GM12878 (cell line): ENCODE measurements around the gene ZFYVE19. TPM values are rescaled to one million over a fixed set of nuclear protein-coding genes. Genes with fewer than 3 reads are reported as not detected.
A peak's percentile ranks its signal among the peaks of the same experiment; 100 is the strongest.

Source experiments
- ATAC-seq: fragments of 200-7000 bp; cut with Tn5 transposase; 3 replicates; pipeline ENCODE4 v1.9.1; 2020; ENCODE audit warnings: mild to moderate bottlenecking, moderate library complexity
- BruUV-seq: library from RNA; stranded (reverse); fragments of 400-500 nt; replicated peaks from 2 replicates; lab custom pipeline; 2021; lab: Mats Ljungman, UMichigan
- CTCF ChIA-PET: fragments of 300-600 bp; sonication (Branson Sonifier 250); formaldehyde crosslinking; extraction: SDS; loops from one replicate; lab custom pipeline; 2021; ENCODE audit warnings: inconsistent platforms; lab: Yijun Ruan, JAX
- POLR2A ChIA-PET: fragments of 350-600 bp; formaldehyde crosslinking; extraction: SDS; loops from one replicate; lab custom pipeline; 2021; ENCODE audit warnings: inconsistent platforms; lab: Charles Lee
- RAD21 ChIA-PET: fragments of 300-600 bp; sonication (Branson Sonifier 250); formaldehyde crosslinking; loops from one replicate; lab custom pipeline; 2023; ENCODE audit warnings: antibody characterized with exemption; ENCODE audit not compliant: unreplicated experiment; lab: Charles Lee
- SMC1A ChIA-PET: fragments of 300-600 bp; sonication (Branson Sonifier 250); formaldehyde crosslinking; loops from one replicate; lab custom pipeline; 2023; ENCODE audit not compliant: unreplicated experiment, uncharacterized antibody; lab: Charles Lee
- DNase-seq: peaks from one replicate; pipeline ENCODE4 v3.0.0-alpha.2; 2011; ENCODE audit warnings: low read depth, low spot score
- FAIRE-seq: peaks from 3 replicates; lab custom pipeline; 2011; peaks lifted over from hg19 to GRCh38; lab: Jason Lieb, UNC
- H2AFZ ChIP-seq: 2 replicates; pipeline ENCODE4 v1.6.0; 2011; ENCODE audit warnings: low read depth, low read length, control low read depth; ENCODE audit not compliant: control insufficient read depth
- H3K27ac ChIP-seq: 2 replicates; pipeline ENCODE4 v1.5.1; 2011; ENCODE audit warnings: control low read depth; ENCODE audit not compliant: control insufficient read depth, insufficient read depth
- H3K27me3 ChIP-seq, 2 experiments: replicated peaks in 1 of 2; 2 replicates each; pipeline versions ENCODE4 v1.6.0 to v1.6.1; 2011; ENCODE audit warnings: low read length in 1 of 2; ENCODE audit not compliant: control insufficient read depth in 2 of 2, insufficient read depth in 2 of 2
- H3K36me3 ChIP-seq, 2 experiments: 2 replicates each; pipeline ENCODE4 v1.5.1; 2011; ENCODE audit warnings: low read length in 1 of 2; ENCODE audit not compliant: control insufficient read depth in 2 of 2, insufficient read depth in 2 of 2
- H3K4me1 ChIP-seq: 2 replicates; pipeline ENCODE4 v1.6.1; 2011; ENCODE audit warnings: mild to moderate bottlenecking, low read length, moderate library complexity, mixed read lengths; ENCODE audit not compliant: control insufficient read depth, insufficient read depth
- H3K4me2 ChIP-seq: 2 replicates; pipeline ENCODE4 v1.6.0; 2011; ENCODE audit warnings: control low read depth; ENCODE audit not compliant: control insufficient read depth, insufficient read depth
- H3K4me3 ChIP-seq: fragments of 200-600 bp; sonication (generic); 2 replicates; pipeline ENCODE4 v1.5.1; 2016
- H3K79me2 ChIP-seq: 2 replicates; pipeline ENCODE4 v1.6.0; 2011; ENCODE audit warnings: low read length; ENCODE audit not compliant: control insufficient read depth, insufficient read depth
- H3K9ac ChIP-seq: 2 replicates; pipeline ENCODE4 v1.8.0; 2011; ENCODE audit warnings: low read length, control low read depth, mixed read lengths; ENCODE audit not compliant: control insufficient read depth, insufficient read depth
- H3K9me3 ChIP-seq: replicated peaks from 3 replicates; pipeline ENCODE4 v1.5.1; 2011; ENCODE audit warnings: mild to moderate bottlenecking, low read length; ENCODE audit not compliant: control insufficient read depth, insufficient read depth
- H4K20me1 ChIP-seq: 2 replicates; pipeline ENCODE4 v1.6.0; 2011; ENCODE audit not compliant: control insufficient read depth, insufficient read depth
- ATF7 ChIP-seq: fragments of 450-650 bp; IDR thresholded peaks from 2 replicates; pipeline ENCODE4 v1.6.1; 2016; ENCODE audit warnings: low read depth, mild to moderate bottlenecking
- BHLHE40 ChIP-seq, 2 experiments: fragments of 450-650 bp in 1 of 2; IDR thresholded peaks; 2 replicates each; pipeline ENCODE4 v1.6.1; 2011 to 2017; ENCODE audit warnings: low read depth in 2 of 2, borderline replicate concordance in 1 of 2, improper control_type of control experiment in 1 of 2, low read length in 1 of 2, mild to moderate bottlenecking in 1 of 2
- BMI1 ChIP-seq: fragments of 450-650 bp; IDR thresholded peaks from 2 replicates; pipeline ENCODE4 v1.6.1; 2016; ENCODE audit warnings: mild to moderate bottlenecking, moderate library complexity, borderline replicate concordance
- FOXM1 ChIP-seq: IDR thresholded peaks from 2 replicates; pipeline ENCODE4 v1.6.1; 2012; ENCODE audit warnings: low read depth, mild to moderate bottlenecking, inconsistent platforms, low read length, moderate library complexity
- KDM1A ChIP-seq: fragments of 200-600 bp; sonication (generic); IDR thresholded peaks from 2 replicates; pipeline ENCODE4 v1.6.1; 2016; ENCODE audit warnings: borderline replicate concordance
- NFXL1 ChIP-seq: fragments of 450-650 bp; IDR thresholded peaks from 2 replicates; pipeline ENCODE4 v1.6.1; 2017; ENCODE audit warnings: antibody characterized with exemption, mild to moderate bottlenecking, borderline replicate concordance
- PML ChIP-seq: IDR thresholded peaks from 2 replicates; pipeline ENCODE4 v1.6.1; 2012; ENCODE audit warnings: low read length, inconsistent platforms
- RB1 ChIP-seq: fragments of 450-650 bp; formaldehyde crosslinking; IDR thresholded peaks from 2 replicates; pipeline ENCODE4 v1.6.1; 2017; ENCODE audit warnings: mild to moderate bottlenecking, borderline replicate concordance
- SMC3 ChIP-seq: IDR thresholded peaks from 2 replicates; pipeline ENCODE4 v1.6.1; 2011; ENCODE audit warnings: low read length, improper control_type of control experiment, borderline replicate concordance
- SP1 ChIP-seq: IDR thresholded peaks from one replicate; pipeline ENCODE4 v1.6.1; 2011; ENCODE audit warnings: low read depth, low read length
- SUPT20H ChIP-seq: IDR thresholded peaks from 2 replicates; pipeline ENCODE4 v1.6.1; 2011; ENCODE audit warnings: low read depth, mild to moderate bottlenecking, low read length, moderate library complexity, borderline replicate concordance; ENCODE audit not compliant: control insufficient read depth
- TAF1 ChIP-seq: IDR thresholded peaks from 2 replicates; pipeline ENCODE4 v1.6.1; 2011; ENCODE audit warnings: mild to moderate bottlenecking, low read depth, low read length, borderline replicate concordance
- ZBTB11 ChIP-seq: fragments of 450-650 bp; formaldehyde crosslinking; IDR thresholded peaks from 2 replicates; pipeline ENCODE4 v1.5.0; 2022; ENCODE audit warnings: mild to moderate bottlenecking, missing genetic modification characterization
- ZNF592 ChIP-seq: fragments of 450-650 bp; IDR thresholded peaks from 2 replicates; pipeline ENCODE4 v1.6.1; 2017; ENCODE audit warnings: mild to moderate bottlenecking, moderate library complexity
- WGBS: methylation state at CpG from one replicate; pipeline ENCODE4 v1.1.6; 2016; ENCODE audit warnings: low lambda C conversion rate; ENCODE audit not compliant: insufficient replicate concordance, insufficient coverage; ENCODE audit errors: missing lambda C conversion rate; 5-methylcytosine and 5-hydroxymethylcytosine counted together
- in situ Hi-C: fragments of 300-500 bp; cut with MboI; formaldehyde crosslinking; loops from 9 replicates; pipeline ENCODE4 v1.14.3; 2018; ENCODE audit warnings: mixed read lengths
- intact Hi-C: fragments of 100-400 bp; cut with micrococcal nuclease; formaldehyde crosslinking; loops from one replicate; pipeline ENCODE4 v1.14.2; 2022; ENCODE audit not compliant: unreplicated experiment
- polyA plus RNA-seq, 11 experiments: library from polyadenylated mRNA; depleted of rRNA in 4 of 11; unstranded in 6 of 11; stranded (reverse) in 5 of 11; fragments of >200 nt; fragmentation: Nextera tagmentation in 4 of 11; fragmentation: Illumina TruSeq in 1 of 11; extraction: Ambion mirVana in 4 of 11; extraction: Trizol in 1 of 11; gene quantifications; 1 replicate in 1 of 11; 2 replicates in 10 of 11; pipeline versions ENCODE4 v1.2.1 to v1.2.3, GENCODE V29; 2011 to 2016; ENCODE audit warnings: inconsistent platforms in 2 of 11, missing spikeins in 2 of 11, low read depth in 1 of 11
- total RNA-seq, 4 experiments: library from RNA; depleted of rRNA in 3 of 4; stranded (reverse); fragments of >200 nt in 3 of 4; fragmentation: Illumina TruSeq in 1 of 4; extraction: Trizol in 1 of 4; gene quantifications; 2 replicates each; pipeline versions ENCODE4 v1.2.1 to v1.2.3, GENCODE V29; 2013 to 2021

ZFYVE19 gene
- total and polyA plus RNA-seq, 10 of the 15 experiments (the other 5 are each of a cell fraction or from before 2014, with no cell fraction given): 1.7 to 36.3 (median 17.0) TPM

GRCh38 chr15:40857601-40858341, 50.9 kb downstream of the ZFYVE19 start (continued):
- TF ChIP-seq BHLHE40 (IDR thresholded peaks at IDR 0.05; ENCODE audit: borderline replicate concordance in 1 of 2, low read depth in 2 of 2, low read length in 1 of 2): peak in 1 of 2 experiments; percentile 32; a peak in 1 of 4 replicates
- TF ChIP-seq ZBTB11: no peak
- peak; percentile 98 for TF ChIP-seq SMC3
- TF ChIP-seq RB1: peak; percentile 77

- SMC1A ChIA-PET: interaction anchor here (0.8 to 8.5 kb wide), 18 partner anchors 10 to 686 kb away, joined by 3 to 290 read pairs (median 7); partner anchors contain the start of genes RAD51, RHOV, RPAP1 and VPS18
- BruUV-seq: no TSS peak
- ATAC-seq: no peak
- Histone ChIP-seq H3K27ac (no peak overlapping the region), H2AFZ (no peak overlapping the region), H3K4me1 (peaks cover 4% of the 10 kb centered on the region), H3K79me2 (no peaks in the 10 kb centered on the region), H3K36me3 (peaks cover 0 to 2% of the 10 kb centered on the region in 2 experiments; a peak in 2 of 4 replicates), H3K4me3 (no peak overlapping the region), H4K20me1 (no peaks in the 10 kb centered on the region), H3K4me2 (no peak overlapping the region), H3K27me3 (no peaks in the 10 kb centered on the region), H3K9me3 (no peaks in the 10 kb centered on the region), H3K9ac (no peak overlapping the region)
- no peak for FAIRE-seq
- intact Hi-C loops (loop anchor here (2.0 kb wide), 1 partner anchor 14 kb away; no protein-coding TSS in a partner anchor), in situ Hi-C loops (loop anchor here (5.0 kb wide), 1 partner anchor 34 kb away; the partner anchor contains the start of gene VPS18)
- CTCF ChIA-PET: interaction anchor here (0.7 to 7.5 kb wide), 30 partner anchors 12 to 478 kb away, joined by 3 to 140 read pairs (median 4); partner anchors contain the start of genes DNAJC17, EXD1, GCHFR and RAD51
- no peak for DNase-seq
- RAD21 ChIA-PET: interaction anchor here (0.7 to 4.0 kb wide), 16 partner anchors 9 to 760 kb away, joined by 3 to 41 read pairs (median 4); partner anchors contain the start of genes DNAJC17, INO80, RAD51 and SPINT1
- 57% methylated on average over 10 of the region's 10 CpGs for WGBS
- POLR2A ChIA-PET: interaction anchor here (0.9 to 2.5 kb wide), 5 partner anchors 11 to 44 kb away, joined by 3 to 17 read pairs (median 3); partner anchors contain the start of gene SPINT1
- TF ChIP-seq NFXL1: no peak
- TF ChIP-seq ZNF592: no peak
- TF ChIP-seq FOXM1: no peak
- TF ChIP-seq BMI1: no peak
- no peak for TF ChIP-seq SP1
- no peak for TF ChIP-seq TAF1
- no peak for TF ChIP-seq SUPT20H
- TF ChIP-seq ATF7: no peak
- no peak for TF ChIP-seq KDM1A
- no peak for TF ChIP-seq PML
Measured at GRCh38 chr15:40858706-40859105, 51.8 kb downstream of the ZFYVE19 start.
